ENCODE measurements around the gene C1QA.

The C1QA gene

GRCh38 chr1:22609291-22609690 lies 27.1 kb upstream of the C1QA start:
- TF ChIP-seq CTCF (IDR thresholded peaks at IDR 0.05; ENCODE audit: insufficient read depth, missing control alignments), result no peak
- FAIRE-seq (no peak), DNase-seq (ENCODE audit: insufficient read length, low spot score) (no peak)

GRCh38 chr1:22611530-22611947 lies 24.9 kb upstream of the C1QA start:
- DNase-seq (ENCODE audit: insufficient read length, low spot score) (no peak), FAIRE-seq (no peak)
- no peak for TF ChIP-seq CTCF (IDR thresholded peaks at IDR 0.05; ENCODE audit: insufficient read depth, missing control alignments)

DNA sequence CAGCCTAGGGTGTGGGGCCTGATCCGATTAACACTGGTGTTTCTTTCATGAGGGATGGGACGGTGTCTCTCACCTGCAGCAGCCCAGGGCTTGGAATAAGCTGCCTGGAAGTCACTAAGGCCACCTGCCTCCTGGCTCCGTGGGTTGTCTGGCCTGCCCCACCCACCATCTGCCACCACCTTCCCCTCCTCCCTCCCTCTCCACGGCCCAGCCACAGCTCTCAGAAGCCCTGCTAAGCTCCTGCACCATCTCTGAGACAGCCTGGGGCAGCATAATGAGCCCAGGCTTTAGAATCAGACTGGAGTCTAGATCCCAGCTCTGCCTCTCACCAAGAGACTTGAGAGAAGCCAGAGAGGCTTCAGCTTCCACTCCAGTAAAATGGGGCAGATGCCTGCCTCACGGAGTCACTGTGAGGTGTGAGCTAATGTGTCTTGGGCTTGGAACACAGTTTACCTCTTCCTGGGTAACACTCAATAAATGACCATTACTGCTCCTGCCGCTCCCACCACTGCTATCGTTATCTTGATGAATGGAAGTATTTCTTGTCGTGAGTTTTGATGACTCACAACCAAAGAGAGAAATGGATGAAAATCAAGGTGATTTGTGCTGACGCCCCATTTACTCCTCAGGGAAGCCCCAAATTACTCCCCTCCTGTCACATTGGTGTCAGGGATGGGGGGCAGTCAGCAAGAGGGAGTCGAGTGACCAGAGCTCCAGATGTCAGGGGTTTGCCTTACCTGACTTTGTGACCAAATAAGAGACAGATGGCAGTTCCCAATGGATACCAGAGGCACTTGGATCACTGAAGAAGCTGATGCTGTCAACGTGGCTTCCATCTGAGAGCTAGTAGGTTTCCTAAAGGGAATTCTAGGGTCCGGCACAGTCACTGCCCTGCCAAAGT lies 23.5 kb upstream of the C1QA start:
- FAIRE-seq, result no peak
- no peak for DNase-seq (ENCODE audit: insufficient read length, low spot score)

GRCh38 chr1:22613572-22613918 lies 22.9 kb upstream of the C1QA start:
- no peak for TF ChIP-seq CTCF (IDR thresholded peaks at IDR 0.05; ENCODE audit: insufficient read depth, missing control alignments)
- DNase-seq (ENCODE audit: insufficient read length, low spot score) (no peak), FAIRE-seq (no peak)

More for the DNA sequence above, 23.5 kb upstream of the C1QA start:
- no peak for TF ChIP-seq CTCF (IDR thresholded peaks at IDR 0.05; ENCODE audit: insufficient read depth, missing control alignments)

GRCh38 chr1:22613951-22614350 lies 22.5 kb upstream of the C1QA start:
- TF ChIP-seq CTCF (IDR thresholded peaks at IDR 0.05; ENCODE audit: insufficient read depth, missing control alignments), result no peak
- DNase-seq (ENCODE audit: insufficient read length, low spot score), result no peak
- no peak for FAIRE-seq

DNA sequence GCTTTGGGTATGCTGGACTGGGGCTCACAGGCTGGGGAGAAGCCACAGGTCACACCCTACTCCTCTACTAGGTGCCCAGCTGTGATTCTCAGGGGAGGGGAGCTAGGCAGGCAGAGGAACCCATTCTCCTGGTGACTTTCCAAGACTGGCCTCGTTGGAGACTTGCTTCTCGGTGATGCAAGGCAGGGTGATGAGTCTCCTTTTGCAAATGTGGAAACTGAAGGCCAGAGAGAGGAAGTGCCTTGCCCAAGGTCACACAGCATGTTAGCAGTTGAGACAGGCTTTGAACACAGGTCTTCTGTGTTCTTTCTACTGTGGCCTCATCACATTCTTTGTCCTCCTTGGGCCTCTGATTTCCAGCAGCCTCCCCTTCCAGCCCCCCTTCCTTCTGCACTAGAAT lies 20.5 kb upstream of the C1QA start:
- no peak for FAIRE-seq
- TF ChIP-seq CTCF (IDR thresholded peaks at IDR 0.05; ENCODE audit: insufficient read depth, missing control alignments), result no peak
- DNase-seq (ENCODE audit: insufficient read length, low spot score), result no peak

- FAIRE-seq (no peak), DNase-seq (ENCODE audit: insufficient read length, low spot score) (no peak)
- TF ChIP-seq CTCF (IDR thresholded peaks at IDR 0.05; ENCODE audit: insufficient read depth, missing control alignments), result no peak
Observed at GRCh38 chr1:22616571-22616970, 19.9 kb upstream of the C1QA start.

Measured in D721Med (cell line).